ENCODE results near the gene GRIN3B.

- TF ChIP-seq CTCF (IDR thresholded peaks at IDR 0.05): no peak
- TF ChIP-seq EP300 (IDR thresholded peaks at IDR 0.05): no peak
- TF ChIP-seq POLR2AphosphoS5 (IDR thresholded peaks at IDR 0.05): no peak
Observed at GRCh38 chr19:1054102-1055027, 54.1 kb downstream of the GRIN3B start.
